MM.1S (cell line): Measurements from ENCODE around the gene SPEG.

ENCODE experiments used
- CTCF ChIP-seq: fragments of 300-600 bp; sonication (generic); IDR thresholded peaks from 2 replicates; pipeline ENCODE4 v1.5.1; 2016; ENCODE audit warnings: antibody characterized with exemption, low read length, mixed read lengths
- EZH2 ChIP-seq: fragments of 300-600 bp; sonication (generic); optimal IDR thresholded peaks from 2 replicates; pipeline ENCODE3; 2017; ENCODE audit warnings: low read depth, mild to moderate bottlenecking, antibody characterized with exemption, low read length, mixed read lengths

- TF ChIP-seq EZH2 (no peak), CTCF (no peak)
Measured at GRCh38 chr2:219419012-219419324, 15.7 kb upstream of the SPEG start.
